Measurements from ENCODE around the gene OR1N1. TPM values are rescaled to one million over a fixed set of nuclear protein-coding genes. Genes with fewer than 3 reads are reported as not detected.

The OR1N1 gene
- total and polyA plus RNA-seq, 2 of the 13 experiments (the other 11 are each of a cell fraction or from before 2014, with no cell fraction given) = not detected

- no peak for TF ChIP-seq HIC2 (CRISPR knock-in tag; IDR thresholded peaks at IDR 0.05; ENCODE audit: low read depth)
- TF ChIP-seq ELF3 (CRISPR knock-in tag; IDR thresholded peaks at IDR 0.05) = no peak
- TF ChIP-seq EZH2 (conservative IDR thresholded peaks at IDR 0.05; ENCODE audit: low read depth, low read length) = no peak
These were observed 16.6 kb downstream of the OR1N1 start, which contains the start of gene OR1J2 (continued) for GRCh38 chr9:122510502-122510901.

- H3K9ac ChIP-seq (ENCODE audit: insufficient read depth, low read depth, low read length) = no peak overlapping the region
These were observed 20.1 kb downstream of the OR1N1 start for GRCh38 chr9:122506964-122507363.

More at GRCh38 chr9:122506964-122507363, 20.1 kb downstream of the OR1N1 start:
- ChIA-PET CTCF (ENCODE audit: low intra/inter-chr PET ratio, low total read pairs) (no interaction called here), POLR2A (no interaction called here)
- peaks cover 8% of the 10 kb centered on the region; the same call in 1 of the 2 replicates for H3K4me1 ChIP-seq (ENCODE audit: insufficient read depth, low read length)
- FAIRE-seq = no peak
- DNase-seq (ENCODE audit: low spot score) = no peak
- no peak for ATAC-seq
- H4K20me1 ChIP-seq (ENCODE audit: insufficient read depth, low read length) = no peaks in the 10 kb centered on the region
- intact Hi-C loops (cut with micrococcal nuclease; ENCODE audit: unreplicated experiment) = no loop called here
- no peaks in the 10 kb centered on the region for H3K79me2 ChIP-seq (ENCODE audit: insufficient read depth, low read length)
- no TSS peak for BruUV-seq (replicated peaks)
- H3K27me3 ChIP-seq (ENCODE audit: control insufficient read depth in 1 of 2, insufficient read depth in 2 of 2, low read length in 2 of 2) = peaks cover 0 to 3% of the 10 kb centered on the region in 2 experiments; a peak in 1 of 5 replicates
- H3K4me3 ChIP-seq (replicated peaks in 1 of 3; ENCODE audit: insufficient read depth in 1 of 3, low read depth in 2 of 3, low read length in 3 of 3) = no peak overlapping the region
- TF ChIP-seq NR2F6 (IDR thresholded peaks at IDR 0.05) (peak; percentile 56), NR2F6 (CRISPR knock-in tag; IDR thresholded peaks at IDR 0.05) (no peak), ZNF562 (CRISPR knock-in tag; IDR thresholded peaks at IDR 0.05; ENCODE audit: borderline replicate concordance) (no peak), GMEB2 (CRISPR knock-in tag; IDR thresholded peaks at IDR 0.05; ENCODE audit: low read depth) (no peak), ZNF782 (CRISPR knock-in tag; IDR thresholded peaks at IDR 0.05; ENCODE audit: borderline replicate concordance) (no peak), ZNF572 (CRISPR knock-in tag; IDR thresholded peaks at IDR 0.05) (no peak), XRCC5 (optimal IDR thresholded peaks at IDR 0.05; ENCODE audit: low read length) (no peak), MTA3 (CRISPR knock-in tag; IDR thresholded peaks at IDR 0.05) (no peak), SRF (IDR thresholded peaks at IDR 0.05; ENCODE audit: low read depth, low read length) (peak; percentile 86), NR2F2 (IDR thresholded peaks at IDR 0.05; ENCODE audit: borderline replicate concordance, low read depth) (0 out of 2 replicates have a peak, but pooled peaks have one; percentile 26), HHEX (CRISPR knock-in tag; IDR thresholded peaks at IDR 0.05) (peak; percentile 50; the same call in 1 of the 2 replicates), HMG20B (CRISPR knock-in tag; conservative IDR thresholded peaks at IDR 0.05) (no peak)
- H3K4me2 ChIP-seq (ENCODE audit: low read depth, low read length) = no peak overlapping the region
- no peak overlapping the region for H3K27ac ChIP-seq (ENCODE audit: extremely low read length, insufficient read depth, low read length)
- no peaks in the 10 kb centered on the region for H3K36me3 ChIP-seq (replicated peaks in 1 of 2; ENCODE audit: control insufficient read depth in 1 of 2, insufficient read depth in 2 of 2, low read length in 2 of 2)
- no peaks in the 10 kb centered on the region for H3K9me3 ChIP-seq (ENCODE audit: low read length)
- in situ Hi-C loops (cut with HindIII; ENCODE audit: extremely low pct_ligation_motif_present, low pct_unique_long_range_greater_than_20kb) = loop anchor here (10.0 kb wide), 1 partner anchor 298 kb away; the partner anchor contains the start of gene OR1K1
- WGBS (ENCODE audit: low lambda C conversion rate) = 0% methylated on average over 2 of the region's 2 CpGs
- H2AFZ ChIP-seq (ENCODE audit: low read length) = no peak overlapping the region

Data from HepG2 (cell line).